Fibroblast of skin of right quadriceps (primary cell): ENCODE results near the gene ATP8B1.
"Not testable (repeated sequence)": the region's sequence is repeated elsewhere in the genome, so short reads cannot be mapped to it uniquely, and the experiment has no call there.

Experiments used
- DNase-seq: peaks from one replicate; pipeline ENCODE4 v3.0.0-alpha.2; 2013

Gene ATP8B1

DNA sequence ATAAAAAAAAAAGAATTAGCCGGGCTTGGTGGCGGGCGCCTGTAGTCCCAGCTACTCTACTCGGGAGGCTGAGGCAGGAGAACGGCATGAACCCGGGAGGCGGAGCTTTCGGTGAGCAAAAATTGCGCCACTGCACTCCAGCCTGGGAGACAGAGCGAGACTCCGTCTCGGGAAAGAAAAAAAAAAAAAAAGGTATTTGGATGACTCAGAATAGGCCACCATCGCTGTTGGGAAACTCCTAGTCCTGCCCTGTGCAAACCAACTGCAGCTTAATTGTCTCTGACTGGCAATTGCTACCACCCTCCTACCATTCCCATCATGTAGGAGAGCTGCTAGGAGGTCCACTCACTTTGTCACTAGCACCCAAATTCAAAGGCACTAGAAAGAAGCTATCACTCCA, 43.5 kb downstream of the ATP8B1 start:
- no peak for DNase-seq

DNA sequence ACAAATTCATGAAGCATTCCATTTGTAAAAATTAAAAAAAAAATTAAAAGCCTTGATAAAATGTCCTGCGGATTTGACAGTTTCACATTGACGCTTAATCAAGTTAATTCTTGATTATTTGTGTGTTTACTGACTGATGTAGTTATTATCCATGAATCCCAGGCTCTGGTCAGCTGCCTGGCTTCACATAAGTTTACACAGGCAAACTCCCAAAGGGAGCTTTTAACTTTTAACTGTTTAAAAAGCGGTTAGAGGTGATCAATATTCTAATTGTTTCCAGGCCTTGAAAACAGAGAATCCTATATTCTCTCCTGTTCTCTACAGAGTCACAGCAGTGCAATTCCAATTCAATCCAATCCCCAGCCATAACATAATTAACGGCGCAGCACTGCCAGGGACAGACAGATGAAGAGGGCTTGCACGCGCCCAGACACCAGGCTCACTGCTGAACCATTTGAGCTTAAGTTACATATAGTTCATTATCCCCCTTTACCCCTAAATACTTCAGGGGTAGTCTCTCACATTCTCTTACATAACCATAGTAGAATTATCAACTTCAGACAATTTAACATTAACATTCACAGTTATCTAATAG, 47.5 kb downstream of the ATP8B1 start:
- DNase-seq, result no peak

DNA sequence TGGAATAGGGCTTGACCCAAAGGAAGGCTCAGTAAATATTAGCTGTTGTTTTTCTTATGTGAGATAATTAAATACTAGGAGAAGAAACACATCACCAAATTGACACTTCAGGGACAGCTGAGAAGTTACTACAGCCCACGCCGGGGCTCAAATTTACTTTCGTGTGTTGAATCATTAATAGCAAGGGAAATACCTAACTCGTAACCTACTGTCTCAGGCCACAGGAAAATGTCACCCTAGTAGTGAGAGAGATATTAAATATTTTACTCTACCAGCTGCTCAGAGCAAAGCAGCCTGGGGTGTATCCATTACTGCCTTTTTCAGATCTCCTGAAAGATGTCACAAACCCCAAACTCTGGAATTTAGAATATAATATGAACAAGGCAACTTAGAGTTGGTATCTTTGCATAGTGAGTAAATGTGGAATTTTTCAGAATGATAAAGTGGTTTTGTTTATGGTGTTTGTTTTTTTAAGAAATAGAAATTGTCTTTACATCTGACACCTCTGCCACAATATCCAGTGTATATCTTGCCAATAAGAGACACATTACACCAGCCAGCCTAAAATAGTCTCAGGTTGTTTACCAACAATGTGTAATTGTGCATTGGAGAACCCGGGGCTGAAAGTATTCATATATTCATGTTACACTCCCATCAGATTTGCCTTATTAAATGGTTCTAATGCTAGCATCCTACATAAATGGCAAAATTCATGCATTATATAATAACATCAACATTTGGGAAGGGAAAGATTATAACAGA, 48.4 kb downstream of the ATP8B1 start:
- DNase-seq, result no peak

DNA sequence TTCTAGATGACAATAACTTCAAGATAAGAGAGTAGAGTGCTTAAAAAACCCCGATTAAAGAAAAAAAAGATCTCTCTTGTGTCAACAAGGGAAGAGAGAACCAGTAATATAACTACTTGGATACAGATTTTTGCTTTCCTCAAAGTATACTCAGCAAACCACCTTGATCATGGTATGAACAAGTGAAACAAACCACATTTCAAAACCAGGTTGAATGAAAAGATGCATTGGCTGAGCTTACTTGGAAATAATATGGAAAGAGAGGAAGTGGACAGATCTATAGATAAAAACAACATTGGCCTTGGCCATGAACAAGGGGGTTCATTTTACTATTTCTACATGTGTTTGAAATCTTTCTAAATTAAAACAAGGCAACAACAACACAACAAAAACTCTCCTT, 50.1 kb downstream of the ATP8B1 start:
- DNase-seq, result no peak

DNA sequence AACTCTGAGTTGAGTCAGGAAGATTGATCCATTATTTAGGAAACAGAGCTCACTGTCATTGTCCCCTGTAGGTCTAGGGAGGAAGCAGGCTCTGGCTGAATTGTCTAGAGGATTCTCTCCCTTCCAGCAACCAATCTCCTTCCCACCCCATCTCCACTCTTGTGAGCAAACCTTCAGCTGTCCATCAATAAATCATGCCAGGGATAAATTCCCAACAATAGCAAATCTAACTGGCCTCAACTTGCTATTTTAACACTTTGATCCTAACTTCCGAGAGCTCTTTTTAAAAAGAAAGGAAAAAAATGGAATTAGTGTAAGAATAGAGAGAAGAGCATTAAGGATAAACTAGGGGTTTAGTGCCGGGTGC, 53.5 kb downstream of the ATP8B1 start:
- no peak for DNase-seq

DNA sequence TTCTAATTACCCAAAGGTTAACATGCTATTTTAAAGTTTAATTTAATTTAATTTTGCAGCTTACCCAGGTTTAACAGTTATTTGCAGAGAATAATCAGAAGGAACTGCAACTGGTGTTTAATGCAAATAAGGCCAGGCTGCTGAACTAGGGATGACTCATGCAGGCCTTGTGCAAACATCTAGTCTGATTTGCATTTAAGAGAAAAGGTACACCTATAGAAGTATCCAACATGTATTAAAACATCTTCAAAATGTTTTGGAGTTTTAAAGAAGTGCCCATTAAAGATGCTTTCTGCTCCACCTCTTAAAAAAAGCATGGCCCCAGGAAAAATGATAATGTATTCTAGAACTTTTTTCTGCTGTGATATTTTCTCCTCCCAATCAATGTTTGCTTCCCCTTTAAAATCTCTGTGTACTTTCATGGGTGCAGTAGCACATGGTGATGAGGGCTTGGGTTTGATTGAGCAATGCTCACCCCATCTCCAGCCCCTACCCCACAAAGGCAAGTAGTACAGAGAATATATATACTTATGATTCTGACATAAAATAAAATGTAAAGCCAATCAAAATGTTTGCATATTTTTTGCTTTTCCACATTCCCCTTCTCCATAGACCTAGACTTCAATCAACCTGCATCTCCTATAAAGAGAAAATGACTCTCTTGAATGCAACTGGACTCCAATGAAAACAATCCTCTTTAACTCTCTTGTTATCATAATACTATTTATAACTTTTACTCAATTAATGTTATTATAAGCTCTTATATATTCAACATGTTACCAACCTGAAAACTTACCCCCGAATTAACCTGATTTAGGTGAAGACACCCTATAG, 54.1 kb downstream of the ATP8B1 start:
- peak; percentile 28 for DNase-seq

DNA sequence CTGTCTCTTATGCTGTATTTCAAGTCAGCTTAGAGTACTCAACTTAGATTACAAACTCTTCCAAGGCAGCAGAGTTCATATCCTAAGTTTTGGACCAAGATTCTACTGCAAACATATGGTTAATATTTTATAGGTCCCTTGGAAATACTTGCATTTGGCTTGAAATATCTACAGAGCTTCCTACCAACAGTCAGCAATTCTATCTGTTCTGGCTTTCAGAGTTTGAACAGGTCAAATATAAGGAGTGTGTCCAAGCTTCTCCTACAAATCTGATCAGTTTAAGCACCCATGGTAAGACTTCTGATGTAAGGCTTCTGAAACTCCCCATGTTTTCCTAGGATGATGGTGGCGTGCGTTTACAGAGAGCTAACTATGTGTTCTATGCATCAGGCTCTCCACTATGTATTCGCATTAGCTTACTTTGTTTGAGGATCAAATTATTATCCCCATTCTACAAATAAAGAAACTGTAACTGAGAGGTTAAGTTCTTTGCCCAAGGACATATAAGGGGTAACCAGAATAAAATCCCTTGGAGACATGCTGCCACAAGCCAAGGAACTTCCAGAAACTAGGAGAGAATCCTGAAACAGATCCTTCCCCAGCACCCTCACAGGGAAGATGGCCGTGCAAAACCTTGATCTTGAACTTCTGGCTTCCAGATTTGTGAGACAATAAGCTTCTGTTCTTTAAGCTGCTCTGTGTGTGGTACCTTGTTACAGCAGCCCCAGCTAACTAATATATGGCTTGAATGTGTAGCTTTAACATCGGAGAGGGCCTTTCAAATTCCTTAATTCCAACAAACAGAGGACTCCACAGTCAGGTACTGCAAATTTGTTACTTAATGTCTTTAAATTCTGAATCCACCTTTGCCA, 55.1 kb downstream of the ATP8B1 start:
- DNase-seq, result no peak

DNA sequence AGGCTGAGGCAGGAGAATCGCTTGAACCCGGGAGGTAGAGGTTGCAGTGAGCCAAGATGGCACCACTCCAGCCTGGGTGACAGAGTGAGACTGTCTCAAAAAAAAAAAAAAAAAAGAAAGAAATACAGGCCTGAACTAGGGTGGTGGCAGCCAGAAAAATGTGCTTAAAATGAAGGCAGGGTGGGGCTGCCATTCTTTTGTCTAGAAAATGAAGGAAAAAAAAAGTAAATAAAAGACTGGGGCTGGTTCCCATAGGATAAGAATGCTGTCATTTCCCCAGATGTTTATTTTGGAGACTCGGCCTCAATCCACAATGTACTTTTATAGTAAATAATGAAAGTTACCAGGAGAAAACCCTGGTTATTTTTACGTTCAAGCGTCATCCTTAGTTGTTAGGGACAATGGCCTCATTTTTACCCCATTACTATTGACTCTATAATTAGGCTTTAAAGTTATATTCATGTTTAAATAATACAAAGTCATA, 58.9 kb downstream of the ATP8B1 start:
- DNase-seq, result no peak

DNA sequence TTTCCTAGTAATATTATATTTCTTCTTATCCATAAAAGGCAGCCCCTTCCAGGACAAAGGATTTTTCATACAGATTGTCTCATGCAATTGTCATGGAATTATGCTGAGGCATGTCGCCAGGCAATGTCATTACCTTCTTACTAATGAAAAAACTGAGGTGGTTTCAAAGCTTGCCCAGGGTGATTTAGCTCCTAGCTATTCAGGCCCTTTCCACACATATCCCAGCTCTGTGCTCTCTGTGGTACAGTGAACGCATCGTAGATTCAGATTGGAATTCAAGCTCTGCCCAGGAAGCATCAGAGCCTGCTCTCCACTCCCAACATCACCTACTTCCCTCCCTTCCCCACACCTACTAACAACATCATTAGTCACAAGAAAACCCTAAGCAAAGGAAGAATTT, 60.1 kb downstream of the ATP8B1 start:
- DNase-seq, result peak; percentile 89

DNA sequence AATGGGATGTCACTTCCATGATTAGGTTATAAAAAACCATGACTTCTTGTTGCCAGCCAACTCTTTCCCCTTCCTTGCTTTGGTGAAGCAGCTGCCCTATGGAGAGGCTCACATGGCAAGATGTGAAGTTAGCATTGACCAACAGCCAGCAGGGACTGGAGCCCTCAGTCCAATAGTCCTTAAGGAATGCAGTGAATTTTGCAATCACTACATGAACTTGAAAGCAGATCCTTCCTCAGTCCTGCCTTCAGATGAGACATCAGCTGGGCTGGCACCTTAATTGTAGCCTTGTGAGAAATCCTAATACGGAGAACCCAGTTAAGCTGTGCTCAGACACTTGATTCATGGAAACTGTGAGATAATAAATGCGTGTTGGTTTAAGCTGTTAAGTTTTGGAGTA, 61.8 kb downstream of the ATP8B1 start:
- DNase-seq, result no peak

DNA sequence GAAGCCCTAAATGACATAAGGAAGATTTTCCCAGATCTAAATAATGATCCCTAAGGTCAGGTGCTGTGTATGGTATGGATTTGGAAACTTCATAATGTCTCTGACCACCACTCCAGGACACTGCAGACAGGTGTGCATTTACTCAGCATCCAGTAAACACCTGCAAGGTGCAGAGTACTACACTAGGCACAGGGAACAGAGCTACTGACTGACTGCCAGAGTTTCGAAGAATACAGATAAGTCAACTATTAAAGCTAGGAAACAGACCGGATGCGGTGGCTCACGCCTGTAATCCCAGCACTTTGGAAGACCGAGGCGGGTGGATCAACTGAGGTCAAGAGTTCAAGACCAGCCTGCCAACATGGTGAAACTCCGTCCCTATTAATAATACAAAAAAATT, 65.0 kb downstream of the ATP8B1 start:
- no peak for DNase-seq

DNA sequence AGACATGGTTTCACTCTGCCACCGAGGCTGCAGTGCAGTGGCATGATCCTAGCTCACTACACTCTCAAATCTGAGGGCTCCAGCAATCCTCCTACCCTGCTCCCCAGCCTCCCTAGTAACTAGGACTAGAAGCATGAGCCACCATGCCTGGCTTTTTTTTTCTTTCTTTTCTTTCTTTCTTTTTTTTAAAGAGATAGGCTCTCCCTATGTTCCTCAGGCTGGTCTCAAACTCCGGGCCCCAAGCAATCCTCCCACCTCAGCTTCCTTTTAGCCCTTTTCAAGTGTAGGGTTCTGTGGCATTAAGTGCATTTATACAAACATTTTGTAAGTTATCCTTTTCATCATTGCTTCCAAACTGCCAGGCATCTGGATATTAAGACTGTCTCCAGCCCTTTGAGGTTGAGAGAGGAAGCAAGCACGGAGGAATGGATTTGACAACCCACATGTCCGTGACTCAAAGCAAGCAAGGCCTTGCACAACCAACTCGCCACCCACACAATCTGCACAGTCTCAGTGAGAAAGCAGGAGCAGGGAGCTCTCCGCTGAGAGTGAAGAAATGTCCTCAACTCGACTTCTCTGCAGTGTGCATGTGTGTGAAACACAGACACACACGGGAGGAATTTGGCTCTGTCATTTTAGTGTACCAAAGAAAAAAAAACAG, 65.6 kb downstream of the ATP8B1 start:
- peak; percentile 96 for DNase-seq

DNA sequence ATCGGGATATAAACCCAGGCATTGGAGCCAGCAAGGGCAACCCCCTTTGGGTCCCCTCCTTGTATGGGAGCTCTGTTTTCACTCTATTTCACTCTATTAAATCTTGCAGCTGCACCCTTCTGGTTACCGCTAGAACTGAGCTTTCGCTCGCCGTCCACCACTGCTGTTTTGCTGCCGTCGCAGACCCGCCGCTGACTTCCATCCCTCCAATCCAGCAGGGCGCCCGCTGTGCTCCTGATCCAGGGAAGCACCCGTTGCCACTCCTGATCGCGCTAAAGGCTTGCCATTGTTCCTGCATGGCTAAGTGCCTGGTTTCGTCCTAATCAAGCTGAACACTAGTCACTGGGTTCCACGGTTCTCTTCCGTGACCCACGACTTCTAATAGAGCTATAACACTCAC, 68.1 kb downstream of the ATP8B1 start:
- not testable (repeated sequence) for DNase-seq

DNA sequence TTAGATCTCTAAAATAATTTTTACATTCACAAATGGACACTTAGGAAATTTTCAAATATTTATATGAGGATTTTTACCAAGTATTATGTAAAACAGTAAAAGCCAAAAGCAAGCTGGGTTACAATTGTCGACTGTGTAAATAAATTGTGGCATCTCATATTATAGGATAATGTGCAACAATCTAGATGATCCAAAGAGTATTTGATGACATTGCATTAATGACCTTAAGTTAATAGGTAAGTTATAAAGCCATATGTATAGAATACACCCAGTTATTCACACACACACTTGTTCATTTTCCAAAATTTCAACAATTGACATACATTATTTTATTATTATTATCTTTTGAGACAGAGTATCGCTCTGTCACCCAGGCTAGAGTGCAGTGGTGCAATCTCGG, 69.3 kb downstream of the ATP8B1 start:
- no peak for DNase-seq

DNA sequence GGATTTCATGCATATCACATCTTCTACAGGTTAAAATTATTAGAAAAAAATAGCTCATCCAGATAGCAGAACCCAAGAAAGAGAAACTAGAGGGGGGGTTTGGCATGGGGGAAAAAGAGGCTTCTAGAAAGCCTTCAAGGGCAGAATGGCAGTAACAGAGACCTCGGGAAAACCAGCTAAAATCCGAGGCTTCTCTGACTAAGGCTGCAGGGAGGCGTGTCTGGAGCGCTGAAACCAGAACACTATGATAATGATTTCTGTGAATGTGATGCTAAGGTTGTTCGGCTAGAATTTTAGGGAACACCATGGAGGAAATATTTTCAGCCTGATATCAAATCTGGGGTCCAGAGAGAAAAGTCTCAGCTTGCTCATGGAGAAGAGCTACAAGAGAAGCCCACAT, 73.0 kb downstream of the ATP8B1 start:
- DNase-seq, result peak; percentile 16

DNA sequence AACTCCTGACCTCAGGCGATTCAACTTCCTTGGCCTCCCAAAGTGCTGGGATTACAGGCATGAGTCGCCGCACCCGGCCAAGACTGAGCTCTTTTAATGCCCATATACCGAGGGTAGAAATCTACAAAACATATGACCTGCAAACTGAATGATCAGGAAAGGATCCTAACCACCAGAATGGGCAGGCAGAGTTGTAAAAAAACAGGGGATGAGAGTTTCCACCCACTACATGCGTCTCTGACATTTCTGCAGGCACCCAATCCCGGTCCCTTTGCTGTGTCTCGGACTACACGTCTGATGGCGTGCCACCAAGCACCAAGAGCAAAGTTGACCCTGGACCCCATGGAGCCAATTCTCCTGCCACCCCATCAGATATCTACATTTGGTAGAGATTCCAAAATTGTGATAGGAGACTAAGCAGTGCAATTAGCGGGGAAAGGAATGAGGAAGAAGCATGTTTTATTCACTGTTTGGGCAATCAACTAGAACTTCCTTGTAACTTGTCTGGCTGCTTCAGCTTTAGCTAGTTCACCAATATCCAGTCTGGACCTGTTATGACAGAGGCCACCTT, 74.1 kb downstream of the ATP8B1 start:
- peak; percentile 22 for DNase-seq

DNA sequence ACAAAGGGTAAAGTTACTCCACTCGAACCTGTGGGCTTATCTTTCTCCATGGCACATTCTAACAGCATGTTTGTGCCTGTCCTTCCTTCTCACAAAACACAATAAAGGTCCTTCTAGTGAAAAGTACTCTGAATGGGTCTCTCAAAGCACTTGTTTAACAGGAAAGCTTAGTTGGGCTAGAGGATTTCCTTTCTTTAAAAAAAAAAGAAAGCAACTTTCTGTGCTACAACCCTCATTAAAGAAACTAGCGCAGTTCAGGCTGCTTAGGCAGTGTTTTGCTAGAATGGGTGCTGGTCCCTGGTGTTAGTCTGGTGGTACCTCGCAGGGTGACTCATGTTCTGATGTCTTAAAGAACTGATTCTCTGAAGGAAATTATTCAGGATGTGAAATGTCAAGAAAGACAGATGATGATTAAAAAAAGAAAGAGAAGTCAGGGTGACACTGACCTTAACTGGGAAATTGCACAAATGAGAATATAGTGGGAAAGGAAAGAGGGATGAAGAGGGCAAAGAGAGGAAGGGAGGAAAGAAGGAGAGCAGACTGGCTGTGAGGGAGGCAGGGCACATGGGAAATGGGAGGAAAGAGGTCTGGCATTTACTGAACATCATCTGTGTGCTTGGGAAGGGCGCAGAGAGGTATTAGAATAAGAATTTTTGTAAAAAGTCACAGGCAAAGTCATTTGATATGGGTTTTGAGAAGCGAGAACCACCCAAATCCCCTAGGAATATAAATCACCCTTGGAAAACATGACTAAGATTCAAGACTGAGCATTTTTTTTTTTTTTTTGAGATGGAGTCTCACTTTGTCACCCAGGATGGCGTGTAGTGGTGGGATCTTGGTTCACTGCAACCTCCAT, 74.9 kb downstream of the ATP8B1 start:
- DNase-seq, result peak; percentile 38

DNA sequence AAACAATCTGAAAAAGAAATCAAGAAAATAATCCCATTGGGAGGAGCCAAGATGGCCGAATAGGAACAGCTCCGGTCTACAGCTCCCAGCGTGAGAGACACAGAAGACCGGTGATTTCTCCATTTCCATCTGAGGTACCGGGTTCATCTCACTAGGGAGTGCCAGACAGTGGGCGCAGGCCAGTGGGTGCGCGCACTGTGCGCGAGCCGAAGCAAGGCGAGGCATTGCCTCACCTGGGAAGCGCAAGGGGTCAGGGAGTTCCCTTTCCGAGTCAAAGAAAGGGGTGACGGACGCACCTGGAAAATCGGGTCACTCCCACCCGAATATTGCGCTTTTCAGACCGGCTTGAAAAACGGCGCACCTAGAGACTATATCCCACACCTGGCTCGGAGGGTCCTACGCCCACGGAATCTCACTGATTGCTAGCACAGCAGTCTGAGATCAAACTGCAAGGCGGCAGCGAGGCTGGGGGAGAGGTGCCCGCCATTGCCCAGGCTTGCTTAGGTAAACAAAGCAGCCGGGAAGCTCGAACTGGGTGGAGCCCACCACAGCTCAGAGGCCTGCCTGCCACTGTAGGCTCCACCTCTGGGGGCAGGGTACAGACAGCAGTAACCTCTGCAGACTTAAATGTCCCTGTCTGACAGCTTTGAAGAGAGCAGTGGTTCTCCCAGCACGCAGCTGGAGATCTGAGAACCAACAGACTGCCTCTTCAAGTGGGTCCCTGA, 83.7 kb downstream of the ATP8B1 start:
- not testable (repeated sequence) for DNase-seq

DNA sequence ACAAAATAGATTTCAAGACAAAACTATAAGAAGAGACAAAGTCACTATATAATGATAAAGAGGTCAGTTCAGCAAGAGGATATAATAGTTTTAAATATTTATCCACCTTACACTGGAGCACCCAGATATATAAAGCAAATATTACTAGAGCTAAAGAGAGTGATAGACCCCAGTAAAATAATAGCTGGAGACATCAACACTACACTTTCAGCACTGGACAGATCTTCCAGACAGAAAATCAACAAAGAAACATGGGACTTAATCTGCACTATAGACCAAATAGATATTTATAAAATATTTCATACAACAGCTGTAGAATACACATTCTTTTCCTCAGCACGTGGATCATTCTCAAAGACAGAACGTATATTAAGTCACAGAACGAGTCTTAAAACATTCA, 86.6 kb downstream of the ATP8B1 start:
- DNase-seq, result no peak

DNA sequence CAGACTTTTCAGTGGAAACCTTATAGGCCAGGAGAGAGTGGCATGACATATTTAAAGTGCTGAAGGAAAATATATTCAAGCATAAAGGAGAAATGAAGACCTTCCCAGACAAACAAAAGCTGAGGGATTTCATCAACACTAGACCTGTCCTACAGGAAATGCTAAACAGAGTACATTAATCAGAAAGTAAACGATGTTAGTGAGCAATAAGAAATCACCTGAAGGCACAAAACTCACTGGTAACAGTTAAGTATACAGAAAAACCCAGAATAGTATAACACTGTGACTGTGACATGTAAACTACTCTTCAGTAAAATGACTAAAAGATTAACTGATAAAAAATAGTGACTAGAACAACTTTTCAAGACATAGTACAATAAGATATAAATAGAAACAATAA, 87.4 kb downstream of the ATP8B1 start:
- DNase-seq, result no peak
